NCI-H82 (cell line): ENCODE data around the gene TULP4.
"Not testable (repeated sequence)": the region's sequence is repeated elsewhere in the genome, so short reads cannot be mapped to it uniquely, and the experiment has no call there.

Experiments used
- DNase-seq: peaks from one replicate; lab custom pipeline; 2025; lab: John Stamatoyannopoulos, UW

The TULP4 gene

GRCh38 chr6:158531566-158531965 lies 219.3 kb downstream of the TULP4 start:
- DNase-seq, result no peak

- DNase-seq, result no peak
Observed at GRCh38 chr6:158531970-158532369, 219.7 kb downstream of the TULP4 start.

GRCh38 chr6:158536084-158536890 lies 224.0 kb downstream of the TULP4 start:
- DNase-seq, result peak; percentile 84

GRCh38 chr6:158536891-158537798 lies 224.9 kb downstream of the TULP4 start:
- DNase-seq, result peak; percentile 83

GRCh38 chr6:158538741-158539140 lies 226.5 kb downstream of the TULP4 start:
- DNase-seq, result no peak

GRCh38 chr6:158539413-158539812 lies 227.1 kb downstream of the TULP4 start:
- DNase-seq, result no peak

GRCh38 chr6:158539881-158540280 lies 227.6 kb downstream of the TULP4 start:
- no peak for DNase-seq

GRCh38 chr6:158543606-158544185 lies 231.4 kb downstream of the TULP4 start:
- DNase-seq, result no peak

- DNase-seq, result no peak
Observed at GRCh38 chr6:158544428-158544827, 232.2 kb downstream of the TULP4 start.

- no peak for DNase-seq
Observed at GRCh38 chr6:158545043-158545966, 233.0 kb downstream of the TULP4 start.

GRCh38 chr6:158548418-158549161 lies 236.3 kb downstream of the TULP4 start:
- no peak for DNase-seq

- DNase-seq, result no peak
Observed at GRCh38 chr6:158552055-158552795, 240.0 kb downstream of the TULP4 start.

- DNase-seq, result no peak
Observed at GRCh38 chr6:158552796-158553138, 240.5 kb downstream of the TULP4 start.

GRCh38 chr6:158554611-158555361 lies 242.5 kb downstream of the TULP4 start:
- DNase-seq, result no peak

GRCh38 chr6:158556113-158556512 lies 243.8 kb downstream of the TULP4 start:
- no peak for DNase-seq

GRCh38 chr6:158557110-158557509 lies 244.8 kb downstream of the TULP4 start:
- DNase-seq, result not testable (repeated sequence)

- no peak for DNase-seq
Observed at GRCh38 chr6:158557927-158558326, 245.7 kb downstream of the TULP4 start.

- peak; percentile 62 for DNase-seq
Observed at GRCh38 chr6:158558415-158559306, 246.4 kb downstream of the TULP4 start.
